DMS 273 treated with DMSO at 0.1 percent for 48 hours (cell line): ENCODE data around the gene DDX20.

Experiments used
- DNase-seq: peaks from one replicate; lab custom pipeline; 2025; lab: John Stamatoyannopoulos, UW

DDX20 gene

DNA sequence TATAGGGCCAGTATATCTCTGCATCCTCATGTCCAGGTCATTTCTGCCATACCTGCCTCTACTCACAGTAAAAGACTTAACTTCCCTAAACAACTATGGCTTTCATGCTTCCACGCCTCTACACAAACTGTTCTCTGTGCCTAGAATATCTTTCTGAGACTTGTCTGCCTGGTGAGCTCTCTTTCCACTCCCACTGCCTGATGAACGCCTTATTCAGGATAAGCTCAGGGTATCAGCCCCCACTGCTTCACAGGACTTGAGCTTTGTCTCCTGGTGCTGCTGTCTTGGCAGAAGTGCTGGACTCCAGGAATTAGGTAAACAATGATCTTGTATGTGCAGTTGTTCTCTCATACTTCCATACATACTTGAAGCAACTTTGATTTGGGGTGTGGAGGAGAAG, 4.8 kb upstream of the DDX20 start:
- DNase-seq = no peak

DNA sequence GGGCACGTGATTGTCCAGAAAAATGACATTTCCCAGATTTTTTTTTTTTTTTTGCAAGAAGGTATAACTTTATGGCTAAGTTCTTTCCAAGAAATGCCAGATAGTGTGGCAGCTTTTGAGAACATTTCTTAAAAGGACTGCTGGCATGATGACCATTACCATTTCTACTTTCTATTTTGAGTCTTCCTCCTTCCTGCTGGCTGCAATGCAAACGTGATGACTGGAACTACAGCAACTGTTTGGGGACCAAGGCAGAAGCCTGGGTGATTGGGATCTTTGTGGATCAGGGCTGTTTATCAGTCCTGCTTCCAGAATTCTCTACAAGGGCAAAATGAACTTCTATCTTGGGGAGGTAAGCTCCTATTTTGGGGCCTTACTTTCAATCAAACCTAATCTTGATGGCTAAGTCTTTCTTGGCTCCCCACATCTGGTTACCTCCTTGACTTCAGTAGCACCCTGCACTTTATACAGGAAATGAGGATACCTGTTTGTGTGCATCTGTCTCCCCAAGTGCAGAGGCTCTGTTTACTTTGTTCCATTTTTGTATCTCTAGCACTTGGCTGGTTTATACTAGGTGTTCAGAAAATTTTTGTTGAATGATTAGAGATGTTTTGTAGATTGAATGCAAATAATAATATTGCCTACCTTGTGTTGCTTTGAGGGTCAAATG, 3.7 kb upstream of the DDX20 start:
- DNase-seq = no peak

DNA sequence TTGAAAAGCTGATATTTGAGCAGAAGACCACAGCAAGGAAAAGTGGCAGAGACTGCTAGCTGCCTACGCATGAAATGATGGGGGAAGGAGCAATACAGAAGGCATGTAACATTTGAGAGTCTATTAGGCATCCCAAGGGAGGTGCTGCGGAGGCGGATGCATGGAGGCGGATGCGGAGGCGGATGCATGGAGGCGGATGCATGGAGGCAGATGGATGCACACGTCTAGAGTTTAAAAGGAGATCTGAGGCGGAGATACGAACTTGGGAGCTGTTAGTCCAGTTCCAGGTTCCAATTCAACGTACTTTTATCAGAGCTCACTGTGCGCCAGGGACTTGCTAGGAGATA, 744 bp upstream of the DDX20 start:
- DNase-seq = peak; percentile 74

DNA sequence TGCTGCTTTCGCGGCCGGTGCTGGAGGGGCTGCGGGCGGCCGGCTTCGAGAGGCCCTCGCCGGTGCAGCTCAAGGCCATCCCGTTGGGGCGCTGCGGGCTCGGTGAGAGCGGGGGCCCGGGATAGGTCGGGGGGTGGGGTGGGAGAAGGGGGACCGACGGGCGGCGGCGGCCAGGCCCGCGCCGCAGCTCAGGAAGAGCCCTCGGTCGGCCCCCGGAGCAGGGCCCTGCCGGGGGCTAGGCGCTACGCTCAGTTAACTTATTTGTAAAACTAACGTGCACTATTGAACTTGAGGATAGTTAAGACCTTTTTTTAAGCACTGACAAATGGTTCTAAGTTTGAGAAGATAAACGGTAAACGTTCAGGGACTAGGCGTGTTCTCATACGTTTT, 418 bp downstream of the DDX20 start:
- DNase-seq = no peak

DNA sequence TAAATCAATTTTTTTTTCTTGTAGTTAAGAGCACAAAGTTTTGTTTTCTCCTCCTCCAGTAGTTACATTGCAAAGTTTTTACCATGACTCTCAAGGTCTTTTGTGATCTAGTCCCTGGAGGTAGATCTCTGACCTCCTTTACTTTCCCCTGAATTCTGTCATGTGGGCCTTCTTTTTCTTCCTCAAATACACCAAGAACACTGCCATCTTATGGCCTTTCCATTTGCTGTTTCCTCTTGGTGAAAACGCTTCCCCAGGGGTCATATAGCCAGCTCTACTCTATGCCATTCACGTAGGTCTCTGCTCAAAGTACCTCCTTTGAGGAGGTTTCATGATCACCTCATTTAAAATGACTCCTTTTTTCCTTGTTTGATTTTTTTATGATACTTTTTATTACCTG, 2.7 kb downstream of the DDX20 start:
- no peak for DNase-seq

DNA sequence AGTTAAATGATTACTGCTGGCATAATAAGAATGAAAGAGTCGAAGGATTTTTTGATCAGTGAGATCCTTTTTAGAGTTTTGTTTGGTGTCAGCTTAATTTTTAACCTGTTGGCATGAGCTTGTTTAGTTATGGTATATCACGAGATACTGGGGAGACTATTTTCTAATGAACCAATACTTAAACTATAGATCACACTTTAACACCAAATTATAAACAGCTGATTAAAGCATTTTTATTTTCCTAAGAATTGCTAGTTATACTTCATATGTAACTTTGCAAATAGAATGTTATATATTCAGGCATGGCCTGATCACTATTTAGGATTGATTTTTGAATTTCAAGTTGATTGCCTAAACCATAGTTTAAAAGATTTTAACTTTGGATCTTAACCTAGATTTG, 6.0 kb downstream of the DDX20 start:
- no peak for DNase-seq

DNA sequence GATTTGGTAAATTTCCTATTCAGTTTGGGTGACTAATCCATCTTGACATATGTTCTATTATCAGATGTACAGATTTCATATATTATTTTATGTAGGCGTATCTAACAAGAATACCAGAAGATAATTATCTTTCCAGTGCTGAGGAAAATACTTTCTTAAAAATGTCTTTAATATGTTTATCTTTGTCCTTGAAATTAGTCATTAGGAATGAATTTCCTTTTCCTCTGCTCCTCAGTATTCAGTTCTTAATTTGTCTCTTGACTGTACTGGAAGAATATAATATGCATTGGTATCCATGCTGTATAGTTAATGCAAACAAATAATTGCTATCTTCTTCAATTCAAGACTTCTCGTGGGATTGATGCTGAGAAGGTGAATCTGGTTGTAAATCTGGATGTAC, 6.6 kb downstream of the DDX20 start:
- DNase-seq = no peak

DNA sequence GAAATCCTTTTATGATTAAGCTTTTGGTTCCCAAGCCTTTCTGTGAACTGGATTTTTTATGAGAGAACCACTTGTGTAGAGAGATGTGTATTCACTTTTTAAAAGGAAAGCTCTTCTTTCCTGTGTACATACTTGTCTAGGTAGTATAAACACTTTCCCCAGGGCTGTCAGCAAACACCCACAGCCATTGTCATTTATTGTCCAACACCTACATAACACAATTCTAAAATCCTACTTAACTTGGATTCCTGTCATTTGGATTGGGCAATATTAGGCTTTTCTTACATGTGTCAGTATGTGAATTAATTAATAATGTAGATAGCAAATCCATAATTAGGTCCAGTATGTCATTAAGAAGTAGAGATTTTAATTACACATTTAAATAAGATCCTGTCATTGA, 12.3 kb downstream of the DDX20 start:
- DNase-seq = no peak

DNA sequence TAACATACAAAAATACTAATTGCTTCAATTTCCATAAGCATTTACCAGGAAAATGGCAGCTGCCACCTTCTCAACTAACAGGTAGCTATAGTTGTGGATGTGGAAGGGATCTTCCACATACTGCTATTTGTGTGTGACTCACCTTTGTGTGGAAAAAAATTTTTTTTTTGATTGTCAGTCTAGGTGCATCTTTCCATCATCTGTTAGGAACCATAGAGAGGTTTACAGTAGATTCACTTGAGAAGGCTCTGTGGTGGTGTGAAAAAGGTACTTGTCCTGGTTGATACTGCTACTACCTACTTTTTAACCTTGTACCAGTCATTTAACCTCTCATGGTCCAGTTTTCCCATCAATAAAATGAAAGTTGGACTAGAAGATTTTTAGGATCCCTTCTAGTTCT, 12.9 kb downstream of the DDX20 start:
- DNase-seq = no peak

DNA sequence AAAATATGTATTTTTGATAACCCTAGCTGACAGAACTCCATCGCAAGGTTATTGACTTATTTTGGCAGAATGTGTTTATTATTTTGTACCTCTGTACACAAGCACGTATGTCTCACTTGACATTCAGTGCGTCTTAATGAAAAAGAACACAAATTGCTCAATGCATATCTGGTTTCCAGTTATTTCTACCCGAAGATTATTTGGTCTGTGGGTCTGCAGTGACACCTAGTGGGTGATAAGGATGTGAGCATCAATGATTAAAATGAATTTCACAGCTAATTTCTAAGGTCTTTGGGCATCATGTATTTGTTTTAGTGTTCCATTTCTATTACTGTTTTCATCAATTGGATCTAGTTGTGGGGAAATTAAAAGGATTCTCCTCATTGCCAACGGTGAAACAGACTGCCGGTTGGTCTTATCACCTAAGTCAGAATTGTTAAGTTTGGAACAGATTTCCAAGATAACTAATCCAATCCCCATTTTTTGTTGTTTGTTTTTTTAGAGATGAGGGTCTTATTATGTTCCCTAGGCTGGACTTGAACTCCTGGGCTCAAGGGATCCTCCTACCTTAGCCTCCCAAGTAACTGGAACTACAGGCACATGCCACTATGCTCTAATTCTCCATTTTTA, 13.9 kb downstream of the DDX20 start:
- DNase-seq = no peak

DNA sequence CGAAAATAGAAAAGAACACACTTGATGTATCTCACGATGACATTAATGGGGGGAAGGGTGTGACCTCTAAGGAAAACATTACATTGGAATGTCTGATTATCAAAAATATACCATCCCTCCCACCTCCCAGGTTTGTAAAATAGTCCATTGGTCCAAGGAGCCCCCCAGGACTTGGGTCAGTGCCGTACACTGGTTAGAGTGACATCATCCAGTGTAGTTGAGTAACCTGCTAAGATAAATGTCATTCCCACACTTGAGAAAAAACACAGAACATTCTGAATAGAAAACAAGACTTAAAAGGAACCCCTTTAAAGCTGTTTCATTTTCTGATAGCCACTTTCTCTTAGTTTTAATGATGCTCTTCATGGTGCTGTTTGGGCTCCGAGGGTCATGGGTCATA, 15.2 kb downstream of the DDX20 start:
- DNase-seq = no peak

DNA sequence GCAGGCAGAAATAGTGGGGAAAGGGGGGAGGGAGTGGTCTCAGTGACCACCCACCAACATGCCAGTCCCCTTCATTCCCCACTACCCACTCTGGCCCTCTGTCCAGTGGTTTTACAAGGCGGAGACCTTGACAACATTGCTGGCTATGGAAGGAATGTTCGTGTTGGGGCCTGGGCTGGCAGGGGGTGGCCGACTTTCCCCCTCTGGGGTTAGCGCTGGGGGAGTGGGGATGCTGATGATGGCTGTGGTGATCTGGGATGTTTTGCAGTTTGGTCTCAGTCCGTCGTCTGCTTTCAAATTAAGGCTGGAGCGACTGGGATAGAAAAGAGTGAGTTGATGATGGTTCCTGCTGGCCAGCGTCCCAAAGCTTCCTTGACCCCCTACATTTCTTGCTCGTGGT, 20.3 kb downstream of the DDX20 start:
- no peak for DNase-seq

DNA sequence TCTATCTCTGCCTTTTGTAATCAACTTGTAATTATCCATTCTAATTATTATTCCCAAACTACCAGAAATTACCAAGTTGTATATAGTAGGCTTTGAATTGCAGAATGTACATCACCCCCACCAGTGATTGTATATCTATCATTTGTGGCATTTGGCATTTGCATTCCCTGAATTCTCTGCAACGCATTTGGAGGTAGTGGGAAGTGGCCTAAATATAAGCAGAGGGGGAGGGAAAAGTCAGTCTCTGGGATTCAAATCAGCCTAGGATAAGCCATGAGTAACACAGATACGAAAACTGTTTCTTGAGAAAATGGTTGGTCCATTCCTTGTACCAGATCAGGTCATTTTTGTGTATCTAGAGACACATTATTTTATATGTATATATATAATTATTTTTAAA, 20.7 kb downstream of the DDX20 start:
- no peak for DNase-seq

DNA sequence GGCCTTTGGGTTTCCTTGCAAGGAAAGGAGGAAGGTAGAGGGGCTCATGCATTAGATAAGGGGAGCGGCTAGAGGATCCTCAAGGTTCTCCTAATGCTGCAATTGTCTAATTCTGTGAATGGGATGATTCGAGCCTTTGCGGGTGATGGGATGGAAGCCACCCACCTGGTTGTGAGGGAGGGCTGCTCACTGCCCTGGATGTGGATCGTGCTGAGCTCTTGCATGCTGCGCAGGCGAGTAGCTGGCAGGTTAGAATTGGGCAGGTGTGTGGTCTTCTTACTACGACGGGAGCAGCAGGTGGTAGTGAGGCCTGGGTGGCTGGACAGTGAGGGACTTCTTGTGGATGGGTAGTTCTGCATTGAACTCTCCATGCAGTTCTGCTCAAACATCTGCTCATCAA, 21.2 kb downstream of the DDX20 start:
- DNase-seq = no peak

DNA sequence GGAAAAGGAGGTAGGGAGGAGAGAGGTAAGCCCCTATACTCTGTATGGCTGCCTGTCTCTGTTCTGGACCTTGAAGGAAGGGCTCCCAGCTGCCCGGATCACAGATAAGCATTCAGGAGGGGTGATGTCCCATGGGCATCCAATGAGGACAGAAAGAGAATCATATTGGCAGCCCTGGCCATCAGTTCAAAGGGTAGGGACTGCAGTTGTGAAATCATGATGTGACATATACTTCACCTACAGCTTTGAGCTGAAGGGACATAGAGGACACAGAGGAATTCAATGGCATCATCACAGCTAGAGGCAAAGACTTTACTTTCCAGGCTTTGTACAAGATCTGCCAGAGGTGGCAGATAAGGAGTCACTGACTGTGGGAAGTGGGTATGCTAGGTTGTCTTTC, 21.6 kb downstream of the DDX20 start:
- DNase-seq = no peak

DNA sequence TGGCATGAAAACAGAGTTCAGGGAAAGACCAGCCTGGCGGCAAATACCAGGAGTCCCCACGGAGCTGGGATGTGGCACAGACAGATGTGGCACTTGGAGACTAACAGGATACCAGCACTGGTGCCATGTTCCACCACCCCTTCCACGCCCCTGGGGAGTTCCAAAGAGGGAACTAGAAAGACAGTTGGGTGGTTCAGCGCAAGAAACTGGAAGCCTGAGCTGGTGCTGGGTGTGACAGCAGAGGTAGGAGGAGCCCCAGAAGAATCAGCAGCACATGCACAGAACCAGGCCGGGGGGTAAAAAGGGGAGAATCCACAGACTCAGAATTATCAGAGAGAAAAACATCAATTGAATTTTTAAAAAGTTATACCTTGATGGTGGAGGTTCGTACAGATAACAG, 22.4 kb downstream of the DDX20 start:
- no peak for DNase-seq

DNA sequence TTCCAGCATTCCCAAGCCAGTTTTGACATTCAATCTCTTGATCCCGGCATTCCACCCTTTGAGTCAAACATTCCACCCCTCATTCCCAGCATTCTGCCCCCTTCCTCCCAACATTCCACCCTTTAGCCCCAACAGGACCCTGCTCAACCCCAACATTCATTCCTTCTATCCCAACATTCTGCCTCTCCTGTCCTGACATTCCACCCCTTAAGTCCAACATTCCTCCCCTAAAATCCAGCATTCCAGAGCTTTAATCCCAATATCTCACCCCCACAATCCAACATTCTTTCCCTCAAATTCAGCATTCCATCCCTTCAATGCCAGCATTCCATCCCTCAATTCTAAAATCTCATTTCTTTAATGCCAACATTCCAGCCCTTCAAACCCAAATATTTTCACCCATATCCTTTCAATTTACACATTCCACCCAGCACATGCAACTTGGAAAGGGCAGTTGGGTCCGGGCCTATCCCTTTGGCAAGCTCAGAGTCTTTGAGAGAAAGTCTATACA, 22.9 kb downstream of the DDX20 start:
- DNase-seq = no peak

DNA sequence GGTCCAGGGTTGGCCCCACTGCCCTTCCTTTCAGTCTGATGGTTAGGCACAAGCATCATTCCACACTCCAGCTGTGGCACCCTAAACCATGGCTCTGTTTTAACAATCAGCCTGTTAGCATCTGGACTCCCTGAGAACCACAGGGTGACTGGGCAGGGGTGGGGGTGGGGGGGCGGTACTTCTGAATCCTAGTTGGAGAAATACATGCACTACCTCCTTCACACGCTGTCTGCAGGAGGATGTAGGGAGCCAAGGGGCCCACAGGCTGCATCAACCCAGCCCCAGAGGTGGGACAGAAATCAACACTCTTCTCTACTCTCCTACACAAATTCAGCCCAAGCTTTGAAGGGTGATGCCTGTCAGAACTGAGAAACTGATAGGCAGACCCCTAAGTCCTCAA, 23.8 kb downstream of the DDX20 start:
- DNase-seq = no peak

DNA sequence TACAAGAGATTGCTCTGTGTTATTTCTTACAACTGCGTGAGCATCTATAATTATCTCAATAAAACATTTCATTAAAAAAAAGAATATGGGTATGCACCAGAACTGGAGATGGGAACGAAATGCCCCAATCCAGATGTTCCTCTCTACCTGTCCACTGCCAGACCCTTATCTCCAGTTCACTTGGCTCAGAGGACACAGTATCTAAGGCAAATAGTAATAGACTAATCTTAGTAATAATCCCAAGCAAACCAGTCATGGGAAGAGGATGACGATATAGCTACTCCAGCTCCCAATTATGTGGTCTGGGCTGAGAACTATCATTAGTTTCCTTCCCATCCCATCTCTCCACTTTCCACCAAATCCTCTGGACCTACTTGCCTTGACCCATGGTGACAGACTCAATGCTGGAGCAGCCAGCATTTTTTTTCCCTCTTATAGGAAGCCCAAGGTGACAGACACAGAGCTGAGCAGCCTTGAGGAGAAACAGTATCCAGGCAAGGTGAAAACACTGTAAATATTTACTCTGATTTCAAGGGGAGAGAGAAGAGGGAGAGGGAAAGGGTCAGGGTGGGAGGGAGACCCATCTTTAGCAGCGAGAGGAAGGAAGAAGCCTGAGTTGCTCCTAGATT, 28.7 kb downstream of the DDX20 start:
- no peak for DNase-seq

DNA sequence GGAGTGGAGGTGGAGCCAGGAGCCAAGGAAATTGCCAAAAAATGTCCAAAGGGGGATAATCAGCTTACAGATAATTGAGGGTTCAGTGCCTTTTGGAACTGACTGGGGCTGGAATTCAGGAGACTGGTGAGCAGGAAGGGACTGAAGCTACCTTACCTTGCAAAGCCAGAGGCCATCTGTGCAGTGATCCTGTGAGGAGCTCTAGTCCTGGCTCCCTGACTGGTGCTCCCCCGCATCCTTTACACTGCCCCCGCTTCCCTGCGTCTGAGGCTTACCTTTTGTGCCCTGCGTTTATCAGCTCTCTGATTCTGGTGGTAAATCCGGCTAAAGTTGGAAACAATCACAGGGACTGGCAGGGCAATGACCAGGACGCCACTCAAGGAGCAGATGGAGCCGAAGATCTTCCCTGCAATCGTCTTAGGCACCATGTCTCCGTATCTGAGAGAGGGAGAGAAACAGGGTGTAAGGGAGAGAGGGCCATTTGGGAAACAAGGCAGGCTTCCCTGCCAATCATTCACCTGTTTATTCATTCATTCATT, 31.0 kb downstream of the DDX20 start:
- no peak for DNase-seq

DNA sequence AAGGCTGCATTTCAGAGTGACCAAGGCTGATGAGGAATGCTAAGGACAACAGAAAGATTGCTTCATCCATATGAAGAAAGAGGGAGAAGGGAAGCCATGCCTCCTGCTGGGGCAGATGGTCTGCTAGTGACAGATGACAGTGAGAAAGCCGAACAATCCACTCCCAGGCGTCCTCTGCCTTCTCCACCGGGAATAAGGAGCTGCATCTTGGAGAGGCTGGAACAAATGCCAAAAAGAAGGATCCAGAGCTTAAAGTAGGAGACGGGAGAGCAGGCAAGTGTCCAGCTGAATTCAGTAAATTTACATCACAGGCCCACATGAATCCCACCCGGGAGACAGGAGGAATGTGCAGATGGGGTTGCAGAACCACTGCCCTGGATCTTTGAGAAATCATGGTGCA, 33.4 kb downstream of the DDX20 start:
- DNase-seq = no peak

DNA sequence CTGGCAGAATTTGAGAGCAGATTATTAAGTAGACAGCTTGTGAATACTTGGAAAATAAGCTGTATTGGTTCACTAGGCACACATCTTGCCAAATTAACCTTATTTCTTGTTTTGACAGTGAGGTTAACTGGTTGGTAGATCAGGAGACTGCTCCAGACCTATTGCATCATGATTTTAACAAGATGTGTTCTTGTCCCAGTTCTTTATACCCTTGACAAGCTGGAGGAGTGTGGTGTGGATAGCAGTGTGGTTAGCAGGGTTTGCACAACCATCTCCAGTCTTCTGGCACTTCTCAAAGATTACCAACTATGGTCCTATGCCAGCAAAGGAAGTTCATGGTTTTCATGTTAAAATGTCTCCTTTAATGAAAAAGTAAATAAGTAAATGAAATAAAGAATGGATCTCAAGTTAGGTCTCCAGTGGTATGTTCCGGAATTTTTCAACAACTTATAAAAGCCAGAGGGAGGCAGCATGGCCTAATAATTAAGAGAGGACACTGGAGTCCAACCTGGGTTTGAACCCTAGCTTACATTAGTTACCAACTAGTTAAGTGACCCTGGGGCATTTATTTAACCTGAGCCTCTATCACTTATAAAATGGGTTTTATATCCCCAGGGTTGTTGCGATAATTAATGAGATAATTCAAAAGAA, 34.1 kb downstream of the DDX20 start:
- no peak for DNase-seq

DNA sequence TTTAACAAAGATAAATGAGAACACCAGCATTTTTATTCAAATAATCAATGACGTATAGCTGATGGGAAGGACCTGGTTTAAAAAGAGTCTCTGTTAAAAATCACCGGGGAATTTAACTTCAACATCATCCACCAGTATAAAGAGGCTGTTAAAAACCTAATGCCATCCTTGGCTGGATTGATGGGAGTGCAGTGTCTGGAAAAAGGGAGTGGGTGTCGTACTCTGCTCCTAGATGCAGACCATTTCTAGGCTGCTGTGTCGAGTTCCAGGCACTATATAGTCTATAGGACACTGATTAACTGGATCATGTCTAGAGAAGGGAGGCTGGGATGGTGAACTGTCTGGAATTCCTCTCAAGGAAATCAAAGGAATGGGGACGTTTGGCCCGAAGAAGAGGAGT, 36.1 kb downstream of the DDX20 start:
- DNase-seq = no peak
